A673 (cell line): ENCODE measurements around the gene TMEM43. TPM values are rescaled to one million over a fixed set of nuclear protein-coding genes. Genes with fewer than 3 reads are reported as not detected.

Experiments
- BruUV-seq: library from RNA; stranded (reverse); fragments of 400-500 nt; replicated peaks from 2 replicates; lab custom pipeline; 2021; lab: Mats Ljungman, UMichigan
- CTCF ChIA-PET: fragments of 300-600 bp; sonication (Branson Sonifier 250); formaldehyde crosslinking; loops from one replicate; lab custom pipeline; 2022; ENCODE audit warnings: antibody characterized with exemption; lab: Charles Lee
- POLR2A ChIA-PET: fragments of 300-600 bp; sonication (Branson Sonifier 250); formaldehyde crosslinking; loops from one replicate; lab custom pipeline; 2022; ENCODE audit warnings: antibody characterized with exemption; ENCODE audit not compliant: low non-redundant PET; lab: Charles Lee
- DNase-seq: peaks from one replicate; pipeline ENCODE4 v3.0.0-alpha.2; 2015; ENCODE audit warnings: low spot score
- H3K27ac ChIP-seq: fragments of 200-600 bp; sonication (generic); 2 replicates; pipeline ENCODE4 v1.5.1; 2016; ENCODE audit warnings: mixed run types, low read depth, mild to moderate bottlenecking, mixed read lengths, antibody characterized with exemption, low read length; ENCODE audit not compliant: poor library complexity, severe bottlenecking
- H3K27me3 ChIP-seq: fragments of 200-600 bp; sonication (generic); replicated peaks from 2 replicates; pipeline ENCODE4 v1.6.1; 2017; ENCODE audit warnings: mixed run types, low read depth, mild to moderate bottlenecking, mixed read lengths, antibody characterized with exemption, low read length; ENCODE audit not compliant: insufficient read depth, poor library complexity
- H3K36me3 ChIP-seq: fragments of 200-600 bp; sonication (generic); 2 replicates; pipeline ENCODE4 v1.6.1; 2016; ENCODE audit warnings: mixed run types, mild to moderate bottlenecking, mixed read lengths, antibody characterized with exemption, low read length; ENCODE audit not compliant: insufficient read depth, poor library complexity, severe bottlenecking
- H3K4me1 ChIP-seq: fragments of 200-600 bp; sonication (generic); 2 replicates; pipeline ENCODE4 v1.6.1; 2017; ENCODE audit warnings: mixed run types, mild to moderate bottlenecking, mixed read lengths, antibody characterized with exemption, low read length; ENCODE audit not compliant: insufficient read depth, poor library complexity, severe bottlenecking
- H3K4me3 ChIP-seq: fragments of 200-600 bp; sonication (generic); 2 replicates; pipeline ENCODE4 v1.5.1; 2016; ENCODE audit warnings: low read depth, mixed run types, mild to moderate bottlenecking, mixed read lengths, low read length; ENCODE audit not compliant: poor library complexity, severe bottlenecking
- H3K9me3 ChIP-seq: fragments of 200-600 bp; sonication (generic); 2 replicates; pipeline ENCODE4 v1.6.1; 2016; ENCODE audit warnings: mixed run types, low read depth, mild to moderate bottlenecking, mixed read lengths, antibody characterized with exemption, low read length; ENCODE audit not compliant: poor library complexity, severe bottlenecking
- CTCF ChIP-seq: fragments of 300-800, 200-600 bp; sonication (generic); conservative IDR thresholded peaks from 2 replicates; pipeline ENCODE4 v1.5.1; 2017; ENCODE audit warnings: low read depth, mild to moderate bottlenecking, antibody characterized with exemption, low read length, moderate library complexity, mixed read lengths
- EZH2 ChIP-seq: fragments of 200-600 bp; sonication (generic); IDR thresholded peaks from 2 replicates; pipeline ENCODE4 v1.6.1; 2017; ENCODE audit warnings: borderline replicate concordance, low read depth, mild to moderate bottlenecking, mixed read lengths, antibody characterized with exemption, low read length; ENCODE audit not compliant: poor library complexity, severe bottlenecking
- intact Hi-C: fragments of 100-400 bp; cut with micrococcal nuclease; formaldehyde crosslinking; loops from one replicate; pipeline ENCODE4 v1.10.0; 2022; ENCODE audit not compliant: unreplicated experiment
- total RNA-seq: library from RNA; stranded (reverse); gene quantifications from 2 replicates; pipeline ENCODE4 v1.2.3, GENCODE V29; 2021

Gene TMEM43
- total RNA-seq, 1 experiment from 2014 or later, result 55.6 TPM

- H3K36me3 ChIP-seq, result peaks cover 69% of the 10 kb centered on the region
- no peak overlapping the region for H3K27ac ChIP-seq
- POLR2A ChIA-PET, result no interaction called here
- CTCF ChIA-PET, result no interaction called here
- H3K4me3 ChIP-seq, result no peak overlapping the region
- no peak for DNase-seq
- no TSS peak for BruUV-seq
- H3K27me3 ChIP-seq, result no peaks in the 10 kb centered on the region
- no peaks in the 10 kb centered on the region for H3K9me3 ChIP-seq
- intact Hi-C loops, result no loop called here
- TF ChIP-seq EZH2 (no peak), CTCF (no peak)
- no peaks in the 10 kb centered on the region for H3K4me1 ChIP-seq
Measured at GRCh38 chr3:14133876-14134275, 9.0 kb downstream of the TMEM43 start.

- TF ChIP-seq EZH2, result no peak
- no peak for TF ChIP-seq CTCF
- no peak for DNase-seq
- H3K27me3 ChIP-seq, result no peaks in the 10 kb centered on the region
- no peaks in the 10 kb centered on the region for H3K4me1 ChIP-seq
- intact Hi-C loops, result no loop called here
- H3K36me3 ChIP-seq, result peaks cover 65% of the 10 kb centered on the region
- no peaks in the 10 kb centered on the region for H3K9me3 ChIP-seq
- POLR2A ChIA-PET, result no interaction called here
- no TSS peak for BruUV-seq
- no peak overlapping the region for H3K4me3 ChIP-seq
- H3K27ac ChIP-seq, result no peak overlapping the region
- CTCF ChIA-PET, result no interaction called here
Measured at GRCh38 chr3:14134291-14134690, 9.4 kb downstream of the TMEM43 start.

GRCh38 chr3:14135581-14135980 lies 10.7 kb downstream of the TMEM43 start:
- ChIA-PET POLR2A (interaction anchor here (0.8 kb wide), 1 partner anchor 11 kb away, joined by 3 read pairs; the partner anchor contains the start of genes CHCHD4 and TMEM43), CTCF (no interaction called here)
- H3K27me3 ChIP-seq, result no peaks in the 10 kb centered on the region
- no peaks in the 10 kb centered on the region for H3K4me1 ChIP-seq
- BruUV-seq, result no TSS peak
- intact Hi-C loops, result no loop called here
- no peak overlapping the region for H3K4me3 ChIP-seq
- TF ChIP-seq CTCF (no peak), EZH2 (no peak)
- no peak overlapping the region for H3K27ac ChIP-seq
- no peak for DNase-seq
- no peaks in the 10 kb centered on the region for H3K9me3 ChIP-seq
- H3K36me3 ChIP-seq, result peaks cover 55% of the 10 kb centered on the region
